CD14-positive monocyte (primary cell): Measurements from ENCODE around the gene TGFBRAP1. TPM values are rescaled to one million over a fixed set of nuclear protein-coding genes. Genes with fewer than 3 reads are reported as not detected.

Experiments used
- DNase-seq, 3 donors: peaks; one replicate each; pipeline ENCODE4 v3.0.0-alpha.2; 2011 to 2022
- H2AFZ ChIP-seq: 2 replicates; pipeline ENCODE4 v1.6.0; 2012; ENCODE audit warnings: mild to moderate bottlenecking, low read depth, low read length, inconsistent platforms; ENCODE audit not compliant: insufficient read depth, poor library complexity, severe bottlenecking
- H3K27ac ChIP-seq, 2 donors: 1 replicate in 1 of 2; 2 replicates in 1 of 2; pipeline ENCODE4 v1.5.1; 2012 to 2013; ENCODE audit warnings: low read length in 2 of 2, control low read depth in 1 of 2, inconsistent platforms in 1 of 2, low read depth in 1 of 2, mild to moderate bottlenecking in 1 of 2
- H3K27me3 ChIP-seq, 2 donors: one replicate each; pipeline versions ENCODE4 v1.6.0 to v1.6.1; 2011 to 2013; ENCODE audit warnings: low read length in 2 of 2; ENCODE audit not compliant: control insufficient read depth in 2 of 2, insufficient read depth in 2 of 2
- H3K36me3 ChIP-seq, 2 donors: replicated peaks in 1 of 2; 1 replicate in 1 of 2; 2 replicates in 1 of 2; pipeline versions ENCODE4 v1.5.1 to v1.6.1; 2012 to 2013; ENCODE audit warnings: low read length in 2 of 2, control low read depth in 1 of 2, inconsistent platforms in 1 of 2, mild to moderate bottlenecking in 1 of 2; ENCODE audit not compliant: insufficient read depth in 2 of 2, control insufficient read depth in 1 of 2
- H3K4me1 ChIP-seq, 2 donors: 1 replicate in 1 of 2; 2 replicates in 1 of 2; pipeline versions ENCODE4 v1.5.1 to v1.6.1; 2012 to 2013; ENCODE audit warnings: low read length in 2 of 2, control low read depth in 1 of 2, inconsistent platforms in 1 of 2, mild to moderate bottlenecking in 1 of 2, moderate library complexity in 1 of 2; ENCODE audit not compliant: insufficient read depth in 2 of 2, control insufficient read depth in 1 of 2
- H3K4me2 ChIP-seq: replicated peaks from 2 replicates; pipeline ENCODE3; 2012; ENCODE audit warnings: low read length, moderate library complexity, mild to moderate bottlenecking; ENCODE audit not compliant: poor library complexity, severe bottlenecking; ENCODE audit errors: extremely low read depth
- H3K4me3 ChIP-seq, 3 experiments: fragments of 200-600 bp in 1 of 3; sonication (generic) in 1 of 3; replicated peaks in 1 of 3; 1 replicate in 2 of 3; 2 replicates in 1 of 3; pipeline ENCODE4 v1.5.1; 2011 to 2013; ENCODE audit warnings: low read length in 3 of 3, mild to moderate bottlenecking in 3 of 3, control low read depth in 2 of 3, low read depth in 2 of 3, inconsistent platforms in 1 of 3, moderate library complexity in 1 of 3
- H3K79me2 ChIP-seq: 2 replicates; pipeline ENCODE4 v1.6.0; 2012; ENCODE audit warnings: mild to moderate bottlenecking, control low read depth, inconsistent platforms, low read length, moderate library complexity; ENCODE audit not compliant: insufficient read depth
- H3K9ac ChIP-seq: 2 replicates; pipeline ENCODE4 v1.6.0; 2017; ENCODE audit warnings: low read length, mild to moderate bottlenecking; ENCODE audit not compliant: insufficient read depth, poor library complexity, severe bottlenecking
- H3K9me3 ChIP-seq, 2 donors: replicated peaks in 1 of 2; 1 replicate in 1 of 2; 2 replicates in 1 of 2; pipeline versions ENCODE4 v1.5.1 to v1.6.1; 2012 to 2013; ENCODE audit warnings: low read length in 2 of 2, control low read depth in 1 of 2; ENCODE audit not compliant: control insufficient read depth in 1 of 2, insufficient read depth in 1 of 2
- H4K20me1 ChIP-seq: 2 replicates; pipeline ENCODE4 v1.6.0; 2012; ENCODE audit warnings: mild to moderate bottlenecking, low read length, control low read depth, moderate library complexity; ENCODE audit not compliant: insufficient read depth
- H3K27ac Mint-ChIP-seq, 7 donors: one replicate each; pipeline ENCODE4 v1.8.0; 2020; ENCODE audit warnings: mild to moderate bottlenecking in 7 of 7, mixed read lengths in 7 of 7, moderate library complexity in 6 of 7, inconsistent platforms in 2 of 7
- H3K27me3 Mint-ChIP-seq, 3 donors: one replicate each; pipeline ENCODE4 v1.8.0; 2021 to 2022; ENCODE audit warnings: low read depth in 3 of 3, mild to moderate bottlenecking in 3 of 3, mixed read lengths in 3 of 3, moderate library complexity in 3 of 3, inconsistent platforms in 1 of 3
- H3K36me3 Mint-ChIP-seq, 2 donors: one replicate each; pipeline ENCODE4 v1.8.0; 2020; ENCODE audit warnings: mixed read lengths in 2 of 2, inconsistent platforms in 1 of 2, mild to moderate bottlenecking in 1 of 2
- H3K4me1 Mint-ChIP-seq: one replicate; pipeline ENCODE4 v1.8.0; 2020; ENCODE audit warnings: mild to moderate bottlenecking, mixed read lengths
- H3K4me3 Mint-ChIP-seq, 2 donors: one replicate each; pipeline ENCODE4 v1.8.0; 2020; ENCODE audit warnings: mild to moderate bottlenecking in 2 of 2, mixed read lengths in 2 of 2, moderate library complexity in 1 of 2
- H3K9me3 Mint-ChIP-seq, 7 donors: one replicate each; pipeline ENCODE4 v1.8.0; 2020 to 2022; ENCODE audit warnings: mixed read lengths in 7 of 7, mild to moderate bottlenecking in 6 of 7, moderate library complexity in 6 of 7, inconsistent platforms in 2 of 7
- CTCF ChIP-seq: fragments of 200-600 bp; IDR thresholded peaks from one replicate; pipeline ENCODE4 v1.8.0; 2022; ENCODE audit warnings: antibody characterized with exemption, mild to moderate bottlenecking
- WGBS: methylation state at CpG from one replicate; pipeline ENCODE4 v1.1.5; 2013; ENCODE audit warnings: missing lambda C conversion rate; ENCODE audit not compliant: insufficient coverage; 5-methylcytosine and 5-hydroxymethylcytosine counted together
- intact Hi-C, 2 donors: fragments of 100-400 bp; cut with micrococcal nuclease; formaldehyde crosslinking; loops; one replicate each; pipeline versions ENCODE4 v1.15.0 to v1.15.1; 2023
- polyA plus RNA-seq, 3 donors: library from polyadenylated mRNA; depleted of rRNA in 1 of 3; unstranded in 2 of 3; stranded (reverse) in 1 of 3; fragments of 300-500 nt in 2 of 3; fragments of >200 nt in 1 of 3; fragmentation: Illumina TruSeq in 2 of 3; gene quantifications; 1 replicate in 2 of 3; 2 replicates in 1 of 3; pipeline ENCODE4 v1.2.3, GENCODE V29; 2012 to 2021

Gene TGFBRAP1
- polyA plus RNA-seq, 3 donors = 10.0 to 10.5 (median 10.2) TPM

GRCh38 chr2:105220604-105221003 is 108.9 kb downstream of the TGFBRAP1 start:
- Mint-ChIP-seq H3K9me3 (peaks cover 0 to 4% (median 0%) of the 10 kb centered on the region in 7 donors), H3K27ac (no peak overlapping the region), H3K36me3 (no peaks in the 10 kb centered on the region), H3K27me3 (peaks cover 0 to 3% (median 2%) of the 10 kb centered on the region in 3 donors), H3K4me1 (no peaks in the 10 kb centered on the region), H3K4me3 (no peak overlapping the region)
- no peaks in the 10 kb centered on the region for H3K4me1 ChIP-seq
- no peak for DNase-seq
- TF ChIP-seq CTCF = no peak
- no peaks in the 10 kb centered on the region for H4K20me1 ChIP-seq
- no peak overlapping the region for H3K9ac ChIP-seq
- no peak overlapping the region for H3K4me2 ChIP-seq
- no peak overlapping the region for H2AFZ ChIP-seq
- WGBS = no CpG with 5 or more reads among the region's 3 CpGs
- H3K27ac ChIP-seq = no peak overlapping the region
- H3K79me2 ChIP-seq = no peaks in the 10 kb centered on the region
- H3K4me3 ChIP-seq = no peak overlapping the region
- intact Hi-C loops = no loop called here
- H3K36me3 ChIP-seq = no peaks in the 10 kb centered on the region
- no peaks in the 10 kb centered on the region for H3K9me3 ChIP-seq
- H3K27me3 ChIP-seq = no peaks in the 10 kb centered on the region

- no peaks in the 10 kb centered on the region for H3K4me1 ChIP-seq
- 56% methylated on average over 3 of the region's 5 CpGs for WGBS
- H3K4me3 ChIP-seq = no peak overlapping the region
- H2AFZ ChIP-seq = no peak overlapping the region
- no peaks in the 10 kb centered on the region for H3K9me3 ChIP-seq
- no peaks in the 10 kb centered on the region for H3K36me3 ChIP-seq
- H3K27me3 ChIP-seq = no peaks in the 10 kb centered on the region
- Mint-ChIP-seq H3K36me3 (no peaks in the 10 kb centered on the region), H3K4me3 (no peak overlapping the region), H3K27ac (no peak overlapping the region), H3K9me3 (peaks cover 2 to 14% (median 4%) of the 10 kb centered on the region in 7 donors), H3K4me1 (no peaks in the 10 kb centered on the region), H3K27me3 (peaks cover 0 to 2% (median 0%) of the 10 kb centered on the region in 3 donors)
- no peak overlapping the region for H3K9ac ChIP-seq
- no peak for DNase-seq
- no peaks in the 10 kb centered on the region for H4K20me1 ChIP-seq
- no peaks in the 10 kb centered on the region for H3K79me2 ChIP-seq
- H3K4me2 ChIP-seq = no peak overlapping the region
- no peak overlapping the region for H3K27ac ChIP-seq
- TF ChIP-seq CTCF = no peak
- intact Hi-C loops = no loop called here
Measured at GRCh38 chr2:105215586-105216192, 113.8 kb downstream of the TGFBRAP1 start.

Other genes with a start within 250 kb of the TGFBRAP1 start
- not detected for gene GPR45, start 88.0 kb downstream of the TGFBRAP1 start, polyA plus RNA-seq
- 10 to 100 TPM in 1 of 3 donors, 1 to 10 TPM in 2; 8.1 to 10.4 (median 8.6) TPM for gene C2orf49, start 7.8 kb upstream of the TGFBRAP1 start, polyA plus RNA-seq
- gene FHL2, start 69.3 kb upstream of the TGFBRAP1 start, polyA plus RNA-seq = under 1 TPM in 2 of 3 donors, not detected in 1; 0.03 TPM